Neutrophil (primary cell): ENCODE data around the gene EGFL8.
A peak's percentile ranks its signal among the peaks of the same experiment; 100 is the strongest.

Experiments
- H3K27ac ChIP-seq: fragments of 200-600 bp; sonication (generic); 2 replicates; pipeline ENCODE4 v1.5.1; 2016; ENCODE audit warnings: mild to moderate bottlenecking, moderate library complexity
- H3K27me3 ChIP-seq: fragments of 200-600 bp; sonication (generic); 2 replicates; pipeline ENCODE4 v1.6.0; 2016; ENCODE audit warnings: mild to moderate bottlenecking
- H3K36me3 ChIP-seq: fragments of 200-600 bp; sonication (generic); 2 replicates; pipeline ENCODE4 v1.5.1; 2017
- H3K4me1 ChIP-seq, 2 experiments: fragments of 200-600 bp in 1 of 2; sonication (generic) in 1 of 2; 1 replicate in 1 of 2; 2 replicates in 1 of 2; pipeline versions ENCODE4 v1.5.1 to v1.6.1; 2013 to 2016; ENCODE audit warnings: low read depth in 1 of 2, low read length in 1 of 2, mild to moderate bottlenecking in 1 of 2, moderate library complexity in 1 of 2; ENCODE audit not compliant: control insufficient read depth in 1 of 2, insufficient read depth in 1 of 2
- H3K4me3 ChIP-seq, 2 experiments: fragments of 200-600 bp in 1 of 2; sonication (generic) in 1 of 2; 1 replicate in 1 of 2; 2 replicates in 1 of 2; pipeline ENCODE4 v1.5.1; 2013 to 2016; ENCODE audit warnings: low read depth in 1 of 2, low read length in 1 of 2, mild to moderate bottlenecking in 1 of 2, moderate library complexity in 1 of 2
- H3K9me3 ChIP-seq: fragments of 200-600 bp; sonication (generic); 2 replicates; pipeline ENCODE4 v1.5.1; 2016
- CTCF ChIP-seq: fragments of 200-600 bp; sonication (generic); IDR thresholded peaks from 2 replicates; pipeline ENCODE4 v1.5.1; 2016; ENCODE audit warnings: antibody characterized with exemption

EGFL8 gene

GRCh38 chr6:32195652-32195901 lies 31.2 kb downstream of the EGFL8 start:
- TF ChIP-seq CTCF, result peak; percentile 96
- Histone ChIP-seq H3K36me3 (peaks cover 8% of the 10 kb centered on the region), H3K27ac (peak overlapping the region; percentile 95), H3K4me1 (peaks cover 46 to 55% of the 10 kb centered on the region in 2 experiments), H3K9me3 (no peaks in the 10 kb centered on the region), H3K4me3 (peak overlapping the region; percentile 84 to 96), H3K27me3 (peaks cover 2% of the 10 kb centered on the region)

- Histone ChIP-seq H3K27me3 (peaks cover 7% of the 10 kb centered on the region), H3K9me3 (no peaks in the 10 kb centered on the region), H3K4me3 (peak overlapping the region; percentile 84 to 96), H3K4me1 (peaks cover 43 to 51% of the 10 kb centered on the region in 2 experiments), H3K27ac (peak overlapping the region; percentile 95), H3K36me3 (peaks cover 3% of the 10 kb centered on the region)
- no peak for TF ChIP-seq CTCF
Measured at GRCh38 chr6:32195902-32196681, 31.7 kb downstream of the EGFL8 start.

GRCh38 chr6:32196682-32197616 lies 32.6 kb downstream of the EGFL8 start:
- TF ChIP-seq CTCF, result peak; percentile 55
- peaks cover 8% of the 10 kb centered on the region for H3K27me3 ChIP-seq
- H3K4me3 ChIP-seq, result peak overlapping the region; percentile 84 to 96
- no peaks in the 10 kb centered on the region for H3K36me3 ChIP-seq
- H3K9me3 ChIP-seq, result no peaks in the 10 kb centered on the region
- peak overlapping the region; percentile 95 for H3K27ac ChIP-seq
- peaks cover 43% of the 10 kb centered on the region in 2 experiments for H3K4me1 ChIP-seq

- H3K9me3 ChIP-seq, result no peaks in the 10 kb centered on the region
- H3K36me3 ChIP-seq, result no peaks in the 10 kb centered on the region
- peaks cover 9% of the 10 kb centered on the region for H3K27me3 ChIP-seq
- H3K27ac ChIP-seq, result no peak overlapping the region
- no peak for TF ChIP-seq CTCF
- H3K4me1 ChIP-seq, result peaks cover 37 to 38% of the 10 kb centered on the region in 2 experiments
- H3K4me3 ChIP-seq, result no peak overlapping the region
Measured at GRCh38 chr6:32198345-32198696, 33.9 kb downstream of the EGFL8 start.

DNA sequence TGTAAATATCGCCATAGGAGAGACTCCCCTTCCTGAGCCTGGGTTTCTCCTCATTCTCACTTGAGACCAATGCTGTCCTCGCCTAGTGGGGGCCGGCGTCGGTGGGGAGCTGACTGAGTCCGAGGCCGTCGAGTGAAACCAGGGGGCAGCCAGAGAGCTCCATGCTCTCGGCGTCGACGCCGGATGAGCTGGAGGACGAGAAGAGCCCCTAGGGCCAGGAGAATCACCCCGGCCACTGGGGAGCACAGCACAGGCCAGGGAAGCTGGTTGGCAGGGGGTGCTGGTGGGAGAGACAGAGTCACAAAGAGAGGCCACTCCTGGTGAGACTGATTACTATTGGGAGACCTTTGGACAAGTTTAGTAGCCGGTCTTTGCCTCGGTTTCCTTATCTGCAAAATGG lies 34.5 kb downstream of the EGFL8 start:
- no peak for TF ChIP-seq CTCF

More for the DNA sequence above, 34.5 kb downstream of the EGFL8 start:
- H3K36me3 ChIP-seq, result no peaks in the 10 kb centered on the region
- H3K9me3 ChIP-seq, result no peaks in the 10 kb centered on the region
- H3K4me1 ChIP-seq, result peaks cover 32% of the 10 kb centered on the region in 2 experiments
- no peak overlapping the region for H3K27ac ChIP-seq
- H3K27me3 ChIP-seq, result peaks cover 14% of the 10 kb centered on the region
- no peak overlapping the region for H3K4me3 ChIP-seq
